GM19023 (cell line): ENCODE results near the gene FSIP1.

Source experiments
- ATAC-seq: cut with Tn5 transposase; IDR thresholded peaks from one replicate; pipeline ENCODE4 v1.9.1; 2021; ENCODE audit warnings: mild to moderate bottlenecking, moderate library complexity; ENCODE audit not compliant: unreplicated experiment

The FSIP1 gene

DNA sequence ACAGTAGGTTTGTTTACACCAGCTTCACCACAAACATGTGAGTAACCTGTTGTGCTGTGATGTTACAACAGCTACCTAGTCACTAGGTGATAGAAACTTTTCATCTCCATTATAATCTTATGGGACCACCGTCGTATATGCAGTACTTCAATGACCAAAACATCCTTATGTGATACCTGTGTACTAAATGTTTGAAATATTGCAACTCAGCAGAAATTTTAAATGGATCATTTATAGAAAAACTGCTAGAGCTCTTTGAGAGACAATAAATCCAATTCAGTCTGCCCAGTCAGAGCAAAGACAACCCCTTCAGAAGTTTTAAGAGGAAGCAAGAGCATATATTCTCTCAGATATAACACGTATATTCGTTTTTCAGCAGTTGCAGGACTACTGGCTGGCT lies 128.3 kb downstream of the FSIP1 start:
- no peak for ATAC-seq

DNA sequence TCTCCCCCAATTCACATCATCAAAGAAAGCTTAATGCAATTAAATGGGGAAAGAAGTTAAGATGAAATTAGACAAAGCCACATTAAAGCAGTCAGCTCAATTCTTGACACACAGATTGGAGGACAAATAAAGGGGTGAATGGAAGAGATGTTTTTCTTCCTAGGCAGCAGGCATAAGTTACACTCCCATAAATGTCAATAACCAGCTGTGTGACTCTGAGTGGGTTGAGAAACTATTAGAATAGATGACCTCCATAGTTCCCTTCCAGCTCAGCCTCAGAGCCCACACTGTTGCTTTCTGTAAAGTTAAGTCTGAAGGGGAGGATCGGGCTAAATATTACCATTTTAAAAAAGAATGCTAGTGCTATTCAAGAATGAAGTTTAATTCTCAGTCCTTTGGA lies 130.8 kb downstream of the FSIP1 start:
- ATAC-seq = no peak

GRCh38 chr15:39651295-39651694 lies 131.3 kb downstream of the FSIP1 start:
- ATAC-seq = no peak

- no peak for ATAC-seq
Observed at GRCh38 chr15:39649757-39650156, 132.9 kb downstream of the FSIP1 start.

DNA sequence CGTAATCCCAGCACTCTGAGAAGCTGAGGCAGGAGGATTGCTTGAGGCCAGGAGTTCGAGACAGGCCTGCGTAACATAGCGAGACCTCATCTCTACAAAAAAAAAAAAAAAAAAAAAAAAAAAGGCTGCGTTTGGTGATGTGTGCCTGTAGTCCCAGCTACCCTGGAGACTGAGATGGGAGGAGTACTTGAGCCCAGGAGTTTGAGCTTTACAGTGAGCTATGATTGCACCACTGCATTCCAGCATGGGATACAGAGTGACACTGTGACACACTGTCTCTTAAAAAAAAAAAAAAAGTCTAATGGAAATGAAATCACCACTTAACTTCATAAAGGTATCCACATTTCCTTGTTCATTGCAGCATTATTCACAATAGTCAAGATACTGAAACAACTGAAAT lies 136.2 kb downstream of the FSIP1 start:
- no peak for ATAC-seq

DNA sequence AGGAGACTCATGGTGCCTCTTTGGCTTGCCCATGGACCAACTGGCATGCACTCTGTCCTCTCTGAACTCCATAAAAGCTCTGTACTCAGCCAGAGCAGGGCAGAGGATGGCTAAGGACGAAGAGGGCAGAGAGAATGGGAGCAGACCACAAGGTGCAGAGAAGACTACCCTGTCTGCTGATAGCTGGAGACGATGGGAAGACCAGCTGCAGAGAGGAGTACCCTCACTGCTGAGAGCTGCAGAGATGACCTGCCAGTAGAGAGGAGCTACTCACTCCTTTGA lies 136.7 kb downstream of the FSIP1 start:
- ATAC-seq = no peak

GRCh38 chr15:39645138-39645975 lies 137.3 kb downstream of the FSIP1 start:
- no peak for ATAC-seq

DNA sequence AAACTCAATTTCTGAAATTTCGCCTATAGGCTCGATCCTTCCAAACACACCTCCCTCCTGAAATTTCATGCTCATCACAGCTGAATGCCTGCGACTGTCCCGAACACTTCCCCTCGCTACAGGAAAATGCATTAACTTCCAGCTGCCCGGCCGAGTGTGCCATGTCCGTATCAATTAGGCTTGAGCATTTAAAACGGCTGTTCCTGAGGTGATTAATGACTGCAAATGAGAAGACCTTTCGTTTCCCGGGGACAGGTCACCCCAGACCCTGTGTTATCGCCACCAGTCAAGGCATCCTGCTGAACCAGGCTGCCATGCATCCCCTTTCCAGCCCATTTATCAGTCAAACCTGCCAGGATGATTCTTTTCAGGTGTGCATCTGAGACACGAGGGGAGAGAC lies 138.5 kb downstream of the FSIP1 start:
- no peak for ATAC-seq

DNA sequence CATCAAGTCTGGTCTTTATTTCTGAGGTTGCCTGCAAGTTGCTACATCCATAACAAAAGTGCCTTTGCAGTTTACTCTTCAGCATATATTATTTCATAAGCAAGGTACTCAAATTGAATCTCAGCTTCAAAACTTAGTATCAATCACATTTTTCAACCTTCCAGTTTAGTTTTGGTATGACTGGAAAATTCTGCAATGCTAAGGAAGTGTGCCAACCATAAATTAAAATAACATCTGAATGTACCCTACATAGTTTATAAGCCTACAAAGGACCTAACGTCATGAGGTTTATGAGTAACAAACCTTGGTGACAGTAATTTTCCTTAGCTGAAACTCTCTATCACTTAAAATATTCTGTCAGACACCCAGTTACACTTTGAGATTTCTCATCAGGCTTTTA lies 138.9 kb downstream of the FSIP1 start:
- no peak for ATAC-seq

- ATAC-seq = no peak
Observed at GRCh38 chr15:39642011-39642640, 140.5 kb downstream of the FSIP1 start.

DNA sequence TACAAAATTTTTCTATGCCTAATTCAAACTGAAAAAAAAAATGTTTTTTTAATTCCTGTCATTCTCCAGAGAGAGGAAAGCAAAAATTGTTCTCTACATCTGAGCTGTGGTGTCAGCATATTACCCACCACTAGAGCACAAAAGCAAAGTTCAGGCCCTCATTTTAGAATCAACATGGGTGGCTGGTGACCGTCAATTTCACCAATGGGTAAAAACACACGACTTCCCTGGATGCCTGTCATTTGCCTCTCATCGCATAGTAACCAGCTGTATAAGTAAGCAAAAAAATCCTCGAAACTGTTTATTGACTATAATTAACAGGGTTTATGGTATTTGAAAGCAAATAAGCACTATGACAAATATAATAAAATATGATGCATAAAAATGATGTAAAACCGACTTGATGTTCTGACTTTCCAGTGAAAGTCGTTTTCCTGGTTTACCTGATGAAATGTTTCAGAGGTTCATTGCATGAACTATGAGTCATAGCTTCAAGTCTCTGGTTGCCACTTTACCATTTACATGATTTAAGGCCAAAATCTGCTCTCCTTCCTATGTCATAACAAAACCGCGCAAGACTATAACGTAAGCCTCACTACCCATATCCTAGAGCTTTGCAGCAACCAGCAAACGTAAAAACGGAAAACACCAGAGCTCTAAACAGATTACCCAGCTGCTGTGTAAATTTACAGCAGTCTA lies 141.3 kb downstream of the FSIP1 start:
- no peak for ATAC-seq

- no peak for ATAC-seq
Observed at GRCh38 chr15:39640665-39641064, 142.0 kb downstream of the FSIP1 start.

DNA sequence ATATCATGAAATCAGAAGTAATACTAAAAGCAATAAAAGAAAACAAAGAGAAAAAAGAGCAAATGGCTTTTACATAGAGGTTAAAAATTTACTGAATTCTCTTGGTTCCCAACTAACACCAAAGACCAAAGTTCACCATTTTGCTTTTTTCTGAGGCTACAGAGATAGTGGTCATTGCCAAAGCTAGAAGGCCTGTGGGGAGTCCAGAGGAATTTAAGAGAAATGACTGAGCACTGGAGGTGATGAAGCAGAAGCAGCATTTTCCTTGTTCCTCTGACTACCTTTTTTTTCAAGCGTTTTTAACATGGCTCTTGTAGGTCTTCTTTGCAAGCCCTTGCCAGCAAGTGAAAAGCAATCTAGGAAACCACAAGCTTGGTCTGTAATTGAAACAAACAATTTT lies 143.6 kb downstream of the FSIP1 start:
- no peak for ATAC-seq

- ATAC-seq = no peak
Observed at GRCh38 chr15:39638041-39638440, 144.6 kb downstream of the FSIP1 start.

DNA sequence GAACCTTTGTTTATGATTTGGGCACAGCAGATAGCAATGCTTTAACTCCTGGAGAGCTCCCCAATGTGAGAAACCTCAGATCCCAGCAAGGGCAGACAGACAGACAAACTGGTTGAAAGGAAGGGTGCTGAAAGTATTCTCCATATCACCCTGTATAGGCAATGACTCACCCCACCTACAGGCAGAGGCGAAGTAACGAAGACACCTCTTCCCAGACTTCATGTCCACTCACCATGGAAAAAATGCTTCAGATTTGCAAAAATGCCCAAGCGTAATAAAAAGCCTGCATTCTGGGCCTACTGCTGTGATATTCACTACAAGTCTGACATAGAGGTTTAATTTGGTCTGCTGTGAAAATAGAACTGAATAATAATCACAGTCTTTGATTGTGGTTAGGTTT lies 151.3 kb downstream of the FSIP1 start:
- no peak for ATAC-seq

DNA sequence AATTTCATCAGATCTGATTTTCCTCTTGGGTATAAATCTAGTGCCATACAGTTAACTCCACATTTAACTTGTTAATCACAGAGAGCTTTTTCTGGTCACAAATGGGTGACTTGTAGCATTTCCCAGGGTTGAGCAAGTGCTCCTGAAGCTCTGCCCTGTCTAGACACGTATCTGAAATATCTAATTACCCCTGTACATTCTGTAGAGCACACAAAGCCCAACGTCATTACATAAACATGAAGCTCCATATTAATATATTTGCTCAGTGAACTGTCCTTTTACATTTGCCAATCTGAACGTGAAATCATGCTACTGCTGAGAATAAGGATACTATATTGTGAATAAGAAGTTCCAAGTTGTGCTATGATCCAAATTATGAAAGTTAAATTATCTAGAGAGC lies 152.7 kb downstream of the FSIP1 start:
- ATAC-seq = no peak

- no peak for ATAC-seq
Observed at GRCh38 chr15:39629371-39629770, 153.3 kb downstream of the FSIP1 start.

DNA sequence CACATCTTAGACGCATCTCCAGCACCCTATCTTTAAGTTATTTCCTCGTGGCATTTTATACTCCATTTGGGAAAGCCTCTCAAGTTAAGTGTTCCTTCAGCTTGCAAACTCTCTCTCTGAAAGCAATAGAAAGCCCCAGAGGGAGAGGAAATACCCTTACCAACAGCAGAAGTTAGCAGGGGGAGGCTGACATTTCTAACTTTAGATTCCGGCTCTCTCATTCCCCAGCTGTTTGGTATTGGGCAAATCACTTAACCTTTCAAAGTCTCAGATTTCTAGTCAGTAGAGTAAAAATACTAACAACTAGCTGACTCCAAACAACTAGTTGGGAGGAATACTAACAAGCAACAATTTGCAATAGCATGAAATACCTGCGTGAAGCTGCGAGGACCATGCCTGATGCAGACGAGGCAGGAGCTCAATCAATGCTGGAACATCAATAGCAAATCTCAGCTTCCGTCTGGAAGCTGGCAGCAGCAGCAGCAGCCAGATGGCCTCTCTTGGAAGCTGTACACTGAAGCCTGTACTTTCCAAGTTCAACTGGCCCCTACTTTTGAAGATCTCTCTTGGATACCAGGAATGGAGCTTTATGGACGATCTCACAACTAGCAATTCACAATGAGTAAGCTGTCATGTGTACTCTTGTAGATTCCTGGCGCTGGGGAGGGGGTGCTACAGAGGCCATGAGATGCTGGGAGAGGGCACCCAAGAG lies 153.9 kb downstream of the FSIP1 start:
- ATAC-seq = no peak

GRCh38 chr15:39628144-39628508 lies 154.5 kb downstream of the FSIP1 start:
- ATAC-seq = no peak

DNA sequence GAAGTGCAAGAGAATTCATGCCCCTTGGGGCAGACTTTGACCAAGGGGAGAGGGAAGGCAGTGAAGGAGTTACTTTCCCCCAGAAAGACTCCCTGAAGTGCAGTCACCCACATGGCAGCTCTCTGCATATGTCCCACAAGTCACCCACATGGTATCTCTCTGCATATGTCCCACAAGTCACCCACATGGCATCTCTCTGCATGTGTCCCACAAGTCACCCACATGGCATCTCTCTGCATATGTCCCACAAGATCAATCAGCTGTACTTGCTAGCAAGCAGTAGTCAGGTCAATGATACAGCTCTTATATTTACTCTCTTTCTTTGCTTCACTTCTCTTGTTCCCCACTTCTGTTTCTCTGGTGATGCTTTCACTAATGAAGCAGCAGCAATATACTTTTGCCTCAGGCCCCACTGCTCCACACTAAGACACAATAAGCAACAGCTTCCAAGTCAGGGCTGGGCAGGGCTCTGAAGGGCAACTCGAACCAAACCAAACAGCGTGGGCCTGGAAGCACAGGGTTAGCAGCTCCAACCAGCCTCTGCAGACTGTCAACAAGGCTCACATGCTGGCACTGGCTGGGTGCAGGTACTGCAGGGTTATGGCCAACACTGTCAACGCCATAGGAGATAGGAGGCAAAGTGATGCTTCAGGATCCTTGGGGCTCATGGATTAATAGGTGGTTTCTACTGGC lies 155.0 kb downstream of the FSIP1 start:
- ATAC-seq = no peak

- no peak for ATAC-seq
Observed at GRCh38 chr15:39625856-39626255, 156.8 kb downstream of the FSIP1 start.
